ENCODE results near the gene CELF2. TPM values are rescaled to one million over a fixed set of nuclear protein-coding genes. Genes with fewer than 3 reads are reported as not detected.

The CELF2 gene
- total and polyA plus RNA-seq, 9 of the 15 experiments (the other 6 are each of a cell fraction or from before 2014, with no cell fraction given) = 4.0 to 20.3 (median 11.1) TPM

GRCh38 chr10:11270135-11270857 lies 252.6 kb downstream of the CELF2 start (continued):
- no peak for TF ChIP-seq NFATC3 (IDR thresholded peaks at IDR 0.05)
- no peak for TF ChIP-seq RBM22 (IDR thresholded peaks at IDR 0.05; ENCODE audit: low read depth, low read length, poor library complexity, severe bottlenecking)
- TF ChIP-seq NR2C2 (CRISPR knock-in tag; IDR thresholded peaks at IDR 0.05) = no peak
- peak; percentile 37; the same call in 1 of the 2 replicates for TF ChIP-seq NR2C2 (tag; IDR thresholded peaks at IDR 0.05)
- no peak for TF ChIP-seq ZNF407 (IDR thresholded peaks at IDR 0.05; ENCODE audit: low read depth)
- TF ChIP-seq THRA (IDR thresholded peaks at IDR 0.05) = no peak
- TF ChIP-seq PHTF2 (CRISPR knock-in tag; IDR thresholded peaks at IDR 0.05) = no peak
- TF ChIP-seq PPARD (CRISPR knock-in tag; IDR thresholded peaks at IDR 0.05) = no peak
- no peak for TF ChIP-seq MEF2D (tag; conservative IDR thresholded peaks at IDR 0.05; ENCODE audit: low read depth)
- no peak for TF ChIP-seq SLC30A9 (CRISPR knock-in tag; IDR thresholded peaks at IDR 0.05)
- TF ChIP-seq ZKSCAN8 (CRISPR knock-in tag; IDR thresholded peaks at IDR 0.05) = no peak
- no peak for TF ChIP-seq TRIM28 (IDR thresholded peaks at IDR 0.05)
- TF ChIP-seq HMBOX1 (IDR thresholded peaks at IDR 0.05) = no peak
- peak; percentile 100 for TF ChIP-seq ZBTB33 (CRISPR knock-in tag; IDR thresholded peaks at IDR 0.05)
- TF ChIP-seq ADNP (tag; IDR thresholded peaks at IDR 0.05) = no peak

All from K562 (cell line).